ENCODE measurements around the gene EDDM13.
"Not testable (repeated sequence)": the region's sequence is repeated elsewhere in the genome, so short reads cannot be mapped to it uniquely, and the experiment has no call there.

DNA sequence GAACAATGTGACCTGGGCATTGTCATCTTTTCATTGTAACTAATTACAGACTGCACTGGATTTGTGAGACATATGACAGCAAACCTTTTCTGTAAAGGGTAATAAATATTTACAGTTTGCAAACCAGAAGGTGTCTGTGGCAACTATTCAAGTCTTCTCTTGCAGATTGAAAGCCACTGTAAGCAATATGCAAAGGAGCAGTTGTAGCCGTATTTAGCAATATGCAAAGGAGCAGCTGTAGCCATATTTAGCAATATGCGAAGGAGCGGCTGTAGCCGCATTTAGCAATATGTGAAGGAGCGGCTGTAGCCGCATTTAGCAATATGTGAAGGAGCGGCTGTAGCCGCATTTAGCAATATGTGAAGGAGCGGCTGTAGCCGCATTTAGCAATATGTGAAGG is 66.5 kb downstream of the EDDM13 start:
- TF ChIP-seq POLR2AphosphoS5, POLR2A (IDR thresholded peaks at IDR 0.05; ENCODE audit: low read depth, low read length): not testable (repeated sequence)

Data from GM12892 (cell line).